Adipose tissue (tissue), 3 donors: ENCODE measurements around the gene GPSM1. TPM values are rescaled to one million over a fixed set of nuclear protein-coding genes. Genes with fewer than 3 reads are reported as not detected.

ENCODE experiments used
- H3K27ac ChIP-seq: one replicate; pipeline ENCODE4 v1.5.1; 2013; ENCODE audit warnings: low read depth, low read length
- WGBS, 3 donors: extraction: QIAGEN DNeasy Blood & Tissue Kit; methylation state at CpG; one replicate each; pipeline ENCODE4 v1.1.7; 2013; 5-methylcytosine and 5-hydroxymethylcytosine counted together
- polyA plus RNA-seq, 3 donors: library from polyadenylated mRNA; stranded (reverse); fragments of 200-250 nt; gene quantifications; one replicate each; pipeline ENCODE4 v1.2.3, GENCODE V29; 2013
- donor health status: healthy with polysubstance abuse.
- donor health status: Bipolar disorder and iron deficiency.
- donor health status: healthy.

Gene GPSM1, protein sequence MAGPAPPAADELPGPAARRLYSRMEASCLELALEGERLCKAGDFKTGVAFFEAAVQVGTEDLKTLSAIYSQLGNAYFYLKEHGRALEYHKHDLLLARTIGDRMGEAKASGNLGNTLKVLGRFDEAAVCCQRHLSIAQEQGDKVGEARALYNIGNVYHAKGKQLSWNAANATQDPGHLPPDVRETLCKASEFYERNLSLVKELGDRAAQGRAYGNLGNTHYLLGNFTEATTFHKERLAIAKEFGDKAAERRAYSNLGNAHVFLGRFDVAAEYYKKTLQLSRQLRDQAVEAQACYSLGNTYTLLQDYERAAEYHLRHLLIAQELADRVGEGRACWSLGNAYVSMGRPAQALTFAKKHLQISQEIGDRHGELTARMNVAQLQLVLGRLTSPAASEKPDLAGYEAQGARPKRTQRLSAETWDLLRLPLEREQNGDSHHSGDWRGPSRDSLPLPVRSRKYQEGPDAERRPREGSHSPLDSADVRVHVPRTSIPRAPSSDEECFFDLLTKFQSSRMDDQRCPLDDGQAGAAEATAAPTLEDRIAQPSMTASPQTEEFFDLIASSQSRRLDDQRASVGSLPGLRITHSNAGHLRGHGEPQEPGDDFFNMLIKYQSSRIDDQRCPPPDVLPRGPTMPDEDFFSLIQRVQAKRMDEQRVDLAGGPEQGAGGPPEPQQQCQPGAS
- 10 to 100 TPM in 2 of 3 donors, 1 to 10 TPM in 1; 5.8 to 14.9 (median 11.0) TPM for polyA plus RNA-seq

DNA sequence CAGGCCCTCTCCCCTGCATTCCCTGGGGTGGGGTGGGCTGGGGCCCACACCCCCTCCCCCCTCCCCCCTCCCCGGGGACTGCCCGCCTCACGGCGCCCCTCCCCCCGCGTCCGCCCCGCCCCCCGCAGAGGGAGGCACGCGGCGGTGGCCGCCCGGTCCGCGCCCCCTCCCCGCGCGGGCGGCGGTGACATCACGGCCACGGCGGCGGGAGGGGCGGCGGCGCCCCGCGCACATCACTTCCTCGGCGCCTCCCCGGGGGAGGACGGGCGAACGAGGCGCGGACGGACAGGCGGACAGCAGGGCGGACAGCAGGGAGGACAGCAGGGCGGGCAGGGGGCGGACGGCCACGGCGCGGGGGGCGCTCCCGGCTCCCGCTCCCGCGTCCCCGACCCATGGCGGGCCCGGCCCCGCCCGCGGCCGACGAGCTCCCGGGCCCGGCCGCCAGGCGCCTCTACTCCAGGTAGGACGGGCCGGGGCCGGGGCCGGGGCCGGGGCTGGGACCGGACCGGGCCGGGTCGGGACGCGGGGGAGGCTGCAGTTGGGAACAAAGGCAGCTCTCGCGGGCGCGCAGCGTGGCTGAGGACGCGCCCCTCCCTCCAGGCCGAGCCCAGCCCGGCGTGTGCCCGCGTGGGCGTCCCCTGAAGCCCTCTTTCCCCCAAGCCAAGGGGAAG is at the start of gene GPSM1:
Gene GPSM1 (plus strand): TSS at position 236 of the 671 bp plus-strand sequence. CDS start 157 bp downstream, at position 393.
- WGBS, 3 donors, result 0 to 1% (median 1%) methylated on average over 12 to 79 of the region's 88 CpGs

DNA sequence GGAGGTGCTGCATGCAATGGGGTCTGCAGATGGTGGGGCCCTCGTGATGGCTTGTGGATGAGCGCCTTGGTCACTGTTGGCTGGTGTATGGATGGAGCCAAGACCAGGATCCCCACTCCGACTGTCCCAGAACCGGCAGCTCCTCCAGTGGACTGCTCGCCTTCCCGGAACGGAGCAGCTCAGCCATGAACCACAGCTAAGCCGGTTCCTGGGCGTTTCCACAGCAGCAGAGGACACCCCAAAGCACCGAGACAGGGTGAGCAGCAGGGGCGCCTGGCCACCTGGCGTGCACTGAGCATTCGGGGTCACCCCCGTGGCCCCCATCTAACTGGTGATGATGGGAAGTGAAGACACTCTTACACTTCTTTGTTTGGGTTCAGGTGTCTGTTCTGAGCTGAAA is 49.6 kb upstream of the GPSM1 start:
- H3K27ac ChIP-seq, result no peak overlapping the region
- 87 to 90% (median 88%) methylated on average over 14 of the region's 14 CpGs for WGBS, 3 donors

More for the DNA sequence above, at the start of gene GPSM1:
- H3K27ac ChIP-seq, result no peak within 1 kb of the TSS

DNA sequence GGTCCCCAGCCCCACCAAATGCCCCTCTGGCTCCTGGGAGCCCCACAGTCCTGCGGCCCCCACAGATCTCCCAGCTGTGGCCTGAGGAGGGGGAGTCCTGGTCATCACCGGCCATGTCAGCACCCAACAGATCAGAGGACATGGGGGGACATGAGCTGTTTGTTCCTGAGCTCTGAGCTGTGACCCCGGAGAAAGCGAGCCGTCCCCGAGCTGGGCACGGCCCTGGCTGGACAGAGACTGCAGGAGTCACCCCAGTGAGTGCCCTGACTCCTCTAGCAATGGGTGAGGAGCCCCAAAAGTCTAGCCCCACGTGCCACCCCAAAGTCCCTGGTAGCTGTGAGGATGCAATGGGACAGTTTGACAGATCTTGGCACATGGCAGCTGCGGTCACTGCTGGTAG is 49.1 kb upstream of the GPSM1 start:
- H3K27ac ChIP-seq, result no peak overlapping the region
- WGBS, 3 donors, result 85 to 90% (median 90%) methylated on average over 9 of the region's 9 CpGs

DNA sequence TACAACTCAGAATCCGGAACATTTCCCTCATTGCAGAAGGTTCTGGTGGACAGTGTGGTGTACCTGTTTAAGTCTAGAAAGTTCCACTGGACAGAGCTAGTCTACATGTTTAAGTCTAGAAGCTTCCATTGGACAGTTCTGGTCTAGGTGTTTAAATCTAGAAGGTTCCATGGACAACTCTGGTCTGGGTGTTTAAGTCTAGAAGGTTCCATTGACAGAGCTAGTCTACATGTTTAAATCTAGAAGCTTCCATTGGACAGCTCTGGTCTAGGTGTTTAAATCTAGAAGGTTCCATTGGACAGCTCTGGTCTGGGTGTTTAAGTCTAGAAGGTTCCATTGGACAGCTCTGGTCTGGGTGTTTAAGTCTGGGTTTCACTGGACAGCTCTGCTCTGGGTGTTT is 48.4 kb upstream of the GPSM1 start:
- 91 to 100% (median 92%) methylated on average over 1 of the region's 1 CpG for WGBS, 3 donors

DNA sequence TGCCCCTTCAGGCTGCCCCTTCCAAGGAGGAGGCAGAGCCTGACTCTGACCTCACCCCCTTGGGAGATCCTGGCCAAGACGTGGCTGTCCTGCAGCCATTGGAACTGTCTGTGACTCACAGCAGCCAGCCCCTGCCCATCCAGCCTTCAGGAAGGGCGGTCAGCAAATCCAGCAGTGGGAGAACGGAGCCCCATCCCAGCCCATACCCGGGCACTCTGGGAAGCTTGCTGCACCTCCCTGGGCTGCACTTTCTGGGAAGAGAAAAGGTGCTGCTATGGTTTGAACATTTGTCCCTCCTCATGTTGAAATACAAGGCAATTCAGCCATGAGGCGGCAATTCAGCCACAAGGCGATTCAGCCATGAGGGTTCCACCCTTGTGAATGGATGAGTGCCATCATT is 47.9 kb upstream of the GPSM1 start:
- H3K27ac ChIP-seq, result no peak overlapping the region
- WGBS, 3 donors, result 86 to 92% (median 88%) methylated on average over 6 of the region's 6 CpGs

More for the DNA sequence above, 48.4 kb upstream of the GPSM1 start:
- H3K27ac ChIP-seq, result no peak overlapping the region

DNA sequence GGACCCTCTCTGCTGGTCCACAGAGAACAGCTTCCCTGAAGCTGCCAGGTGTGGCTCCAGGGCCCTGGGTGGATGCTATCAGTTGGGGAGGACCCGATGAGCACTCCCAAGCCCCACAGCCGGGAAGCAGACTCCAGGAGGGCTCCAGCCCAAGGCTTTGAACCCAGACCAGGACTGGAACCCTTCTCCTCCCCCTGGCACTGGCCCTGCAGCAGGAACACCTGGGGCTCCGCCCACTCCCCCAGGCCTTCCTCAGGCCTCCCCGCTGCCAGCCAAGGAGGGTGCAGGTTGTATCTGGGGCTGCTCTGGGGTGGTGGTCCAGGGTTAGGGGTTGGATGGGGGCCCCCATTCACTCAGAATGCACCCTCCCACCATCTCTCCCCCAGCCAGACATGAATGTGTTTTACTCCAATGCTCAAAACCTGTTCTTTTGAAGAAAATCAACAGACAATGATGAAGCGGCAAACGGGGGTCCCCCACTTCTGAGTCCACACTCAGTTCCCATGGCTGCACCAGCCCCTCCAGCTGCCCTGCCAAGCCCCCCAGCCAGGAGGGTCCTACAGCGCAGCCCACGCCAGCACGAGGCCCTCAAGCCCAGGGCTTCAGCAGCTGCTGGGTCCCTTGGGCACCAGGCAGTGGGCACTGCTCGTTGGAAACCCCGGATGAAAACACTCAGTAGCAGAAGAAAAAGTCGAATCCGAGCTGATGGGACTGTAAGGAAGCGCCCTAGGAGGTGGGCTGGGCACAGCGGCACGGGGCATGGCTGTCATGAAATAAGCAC is 46.6 kb upstream of the GPSM1 start:
- 86 to 90% (median 87%) methylated on average over 16 of the region's 16 CpGs for WGBS, 3 donors
- H3K27ac ChIP-seq, result no peak overlapping the region

DNA sequence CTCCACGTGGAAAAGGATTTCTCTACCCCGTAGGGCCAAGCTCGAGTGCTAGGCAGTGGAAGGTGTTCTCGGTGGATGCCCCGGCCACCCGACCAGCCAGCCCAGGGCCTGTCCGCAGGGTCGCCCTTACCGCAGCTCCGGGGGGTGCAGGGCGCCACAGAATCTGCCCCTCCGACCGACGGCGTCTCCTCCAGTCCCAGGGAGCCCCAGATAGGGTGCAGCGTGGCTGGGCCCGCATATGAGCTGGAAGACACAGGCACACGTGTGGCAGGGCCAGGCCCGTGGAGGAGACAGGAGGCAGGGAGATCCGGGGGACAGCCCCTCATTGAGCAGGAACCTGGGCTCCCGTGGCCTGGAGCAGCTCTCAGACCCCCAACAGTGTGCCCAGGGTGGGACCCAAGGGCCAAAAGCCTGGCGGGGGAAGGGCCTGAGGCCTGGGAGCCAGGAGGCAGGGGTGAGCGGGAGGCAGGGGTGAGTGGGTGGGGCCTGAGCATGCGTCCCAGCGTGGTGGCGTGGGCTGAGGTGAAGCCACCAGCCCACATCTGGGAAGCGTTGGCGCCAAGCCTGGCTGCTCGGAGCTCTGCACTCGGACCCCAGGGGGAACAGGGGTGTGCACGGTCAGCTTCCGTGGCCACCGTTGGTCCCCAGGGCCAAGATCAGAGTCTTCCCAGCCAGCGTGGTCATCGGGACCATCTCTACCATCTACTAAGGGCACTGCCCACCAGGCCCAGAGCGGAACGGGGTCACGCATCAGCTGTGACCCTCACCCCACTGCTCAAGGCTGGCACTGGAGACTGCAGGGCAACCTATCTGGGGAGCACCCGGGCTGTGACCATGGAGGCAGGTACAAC is 45.7 kb upstream of the GPSM1 start:
- H3K27ac ChIP-seq, result no peak overlapping the region
- 86 to 94% (median 86%) methylated on average over 37 to 39 of the region's 39 CpGs for WGBS, 3 donors

DNA sequence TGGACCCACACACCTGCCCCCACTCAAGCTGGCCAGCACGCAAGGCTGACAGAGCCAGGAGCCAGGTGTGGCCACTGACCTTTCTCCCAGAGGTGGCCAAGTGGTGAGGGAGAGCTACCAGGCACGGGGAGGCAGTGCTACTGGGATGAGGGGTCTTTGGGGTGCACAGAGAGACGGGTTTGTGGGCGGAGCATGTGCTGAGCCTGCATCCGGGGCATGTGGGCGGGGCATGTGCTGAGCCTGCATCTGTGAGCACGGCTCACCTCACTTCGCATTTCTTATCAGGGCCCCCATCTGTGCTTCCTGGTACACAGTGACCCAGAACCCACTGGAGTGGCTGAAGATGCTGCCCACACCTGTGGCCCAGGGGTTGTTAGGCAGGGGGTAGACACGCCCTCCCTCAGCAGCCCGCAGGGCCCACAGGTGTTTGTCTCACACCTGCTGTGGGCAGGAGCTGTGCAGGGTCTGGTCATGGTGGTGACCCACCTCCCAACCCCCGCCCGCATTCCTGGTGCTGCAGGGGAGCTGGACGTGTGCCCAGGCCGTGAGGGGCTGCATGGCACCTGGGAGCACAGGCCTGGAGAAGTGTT is 45.0 kb upstream of the GPSM1 start:
- 43 to 55% (median 52%) methylated on average over 14 of the region's 14 CpGs for WGBS, 3 donors
- H3K27ac ChIP-seq, result no peak overlapping the region

DNA sequence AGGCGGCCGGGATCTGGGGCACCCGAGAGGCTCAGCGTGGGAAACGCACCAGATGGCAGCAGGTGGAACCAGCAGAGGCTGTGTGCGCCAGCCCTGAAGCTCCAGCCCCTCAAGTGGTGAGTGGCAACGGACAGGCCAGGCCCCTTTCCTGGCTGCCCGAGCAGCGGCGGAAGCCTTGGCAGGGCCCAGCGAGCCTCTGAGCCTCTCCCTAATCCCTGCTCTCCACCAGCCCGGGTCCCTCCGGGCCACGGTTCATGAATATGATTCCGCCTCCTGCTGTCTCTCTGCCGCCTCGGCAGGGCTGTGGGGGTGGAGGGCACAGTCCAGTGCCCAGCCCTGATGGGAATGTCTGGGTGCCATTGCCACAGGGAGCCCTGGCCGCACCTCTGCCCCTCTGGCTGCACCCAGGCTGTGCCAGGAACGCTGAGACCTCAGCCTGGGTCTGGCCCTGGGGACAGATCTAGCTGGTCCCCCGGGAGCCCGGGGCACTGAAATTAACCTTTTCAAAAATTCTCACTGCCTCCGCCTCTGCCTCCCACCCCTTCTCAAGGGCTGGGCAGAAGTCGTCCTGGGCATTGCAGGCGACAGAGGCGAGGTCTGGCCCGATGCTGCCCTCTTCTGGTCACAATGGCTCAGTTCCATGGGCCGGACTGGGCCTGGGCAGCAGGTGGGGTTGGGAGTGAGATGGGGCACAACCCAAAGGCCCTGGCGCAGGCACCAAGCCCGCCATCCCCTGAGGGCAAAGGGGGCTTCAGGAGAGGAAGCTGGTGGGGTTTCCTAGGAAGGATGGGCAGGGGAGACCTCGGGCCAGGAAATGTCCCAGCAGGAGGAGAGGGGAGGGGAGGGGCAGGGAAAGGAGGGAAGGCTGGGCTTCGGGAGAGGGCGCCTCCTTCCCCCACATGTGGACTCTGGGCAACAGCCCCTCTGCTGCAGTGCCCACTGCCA is 43.8 kb upstream of the GPSM1 start:
- H3K27ac ChIP-seq, result no peak overlapping the region
- WGBS, 3 donors, result 15 to 22% (median 17%) methylated on average over 31 of the region's 32 CpGs

DNA sequence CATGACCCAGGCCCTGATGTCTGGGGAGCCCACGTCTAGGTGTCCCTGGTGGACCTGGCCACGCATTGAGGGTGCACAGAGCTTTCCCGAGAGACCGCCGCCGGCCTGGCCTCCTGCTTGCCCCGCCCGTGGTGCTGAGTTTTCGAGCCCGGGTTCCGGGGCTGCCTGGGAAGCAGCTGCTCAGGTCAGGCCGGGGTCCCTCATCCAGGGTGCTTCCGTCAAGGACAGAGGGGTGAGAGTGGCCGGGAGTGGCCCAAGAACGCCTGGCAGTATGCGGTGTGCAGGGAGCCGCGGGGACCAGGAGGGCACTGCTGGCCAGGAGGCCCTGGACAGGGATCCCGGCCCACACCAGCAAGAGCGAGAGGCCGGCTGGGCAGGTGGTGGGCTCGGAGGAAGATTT is 43.0 kb upstream of the GPSM1 start:
- whole genome bisulfite sequencing, 3 donors, result 66 to 73% (median 68%) methylated on average over 19 to 22 of the region's 22 CpGs
- no peak overlapping the region for H3K27ac ChIP-seq

DNA sequence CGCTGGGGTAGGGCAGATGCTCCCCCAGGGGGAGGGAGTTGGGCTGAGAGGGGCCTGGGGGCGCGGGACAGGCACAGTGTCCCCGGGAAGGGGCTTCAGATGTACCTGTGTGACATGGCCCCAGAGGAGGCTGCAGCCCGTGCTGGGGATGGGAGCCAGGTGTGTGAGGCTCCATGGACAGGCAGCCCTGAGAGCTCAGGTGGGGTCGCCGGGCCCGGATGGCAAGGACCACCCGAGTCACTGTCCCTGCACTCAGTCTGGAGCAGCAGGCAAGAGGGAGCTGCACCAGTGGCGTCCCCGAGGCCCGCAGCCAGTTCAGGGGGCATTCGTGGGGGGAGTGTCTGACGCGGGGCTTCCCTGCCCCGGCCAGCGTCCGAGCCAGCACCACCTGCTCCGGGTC is 42.4 kb upstream of the GPSM1 start:
- WGBS, 3 donors, result 81 to 87% (median 83%) methylated on average over 19 of the region's 19 CpGs

DNA sequence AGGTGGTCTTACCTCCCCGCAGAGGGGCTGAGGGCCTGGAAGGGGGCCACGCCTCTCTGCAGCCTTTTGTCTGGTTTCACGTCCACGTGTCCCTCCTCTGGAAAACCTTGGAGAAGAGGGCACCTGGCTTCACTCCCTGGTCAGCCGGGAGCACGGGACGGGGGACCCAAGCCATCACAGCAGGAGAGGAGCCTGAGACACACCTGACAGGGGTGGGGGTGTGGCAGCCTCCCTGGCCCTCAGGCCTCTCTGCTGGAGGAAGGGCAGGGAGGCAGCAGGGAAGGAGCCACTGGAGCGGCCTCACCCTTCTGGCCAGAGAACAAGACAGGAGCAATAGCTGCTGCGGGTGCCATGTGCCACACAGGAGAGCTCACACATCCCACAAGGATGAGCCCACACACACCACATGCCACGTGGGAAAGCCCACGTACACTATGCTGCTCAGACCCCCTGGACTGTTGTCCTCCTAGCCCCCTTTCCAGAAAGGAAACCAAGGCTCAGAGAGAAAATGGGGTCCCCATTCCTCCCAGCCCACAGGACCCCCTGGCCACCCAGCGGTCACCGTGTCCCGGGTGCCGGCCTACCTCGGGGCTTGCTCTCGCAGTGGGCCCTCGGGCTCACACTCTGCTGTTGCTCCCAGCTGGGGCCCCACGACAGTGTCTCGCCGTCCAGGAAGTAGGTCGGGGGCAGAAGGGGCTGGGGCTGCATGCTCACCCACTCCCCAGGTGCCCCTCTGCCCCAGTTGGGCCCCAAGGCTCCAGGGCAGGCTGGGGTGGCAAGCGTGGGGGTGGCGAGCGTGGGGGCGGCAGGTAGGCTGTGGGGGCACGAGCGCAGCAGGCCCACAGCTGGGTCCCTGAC is 41.6 kb upstream of the GPSM1 start:
- 77 to 83% (median 78%) methylated on average over 26 to 28 of the region's 28 CpGs for WGBS, 3 donors

More for the DNA sequence above, 42.4 kb upstream of the GPSM1 start:
- H3K27ac ChIP-seq, result no peak overlapping the region

DNA sequence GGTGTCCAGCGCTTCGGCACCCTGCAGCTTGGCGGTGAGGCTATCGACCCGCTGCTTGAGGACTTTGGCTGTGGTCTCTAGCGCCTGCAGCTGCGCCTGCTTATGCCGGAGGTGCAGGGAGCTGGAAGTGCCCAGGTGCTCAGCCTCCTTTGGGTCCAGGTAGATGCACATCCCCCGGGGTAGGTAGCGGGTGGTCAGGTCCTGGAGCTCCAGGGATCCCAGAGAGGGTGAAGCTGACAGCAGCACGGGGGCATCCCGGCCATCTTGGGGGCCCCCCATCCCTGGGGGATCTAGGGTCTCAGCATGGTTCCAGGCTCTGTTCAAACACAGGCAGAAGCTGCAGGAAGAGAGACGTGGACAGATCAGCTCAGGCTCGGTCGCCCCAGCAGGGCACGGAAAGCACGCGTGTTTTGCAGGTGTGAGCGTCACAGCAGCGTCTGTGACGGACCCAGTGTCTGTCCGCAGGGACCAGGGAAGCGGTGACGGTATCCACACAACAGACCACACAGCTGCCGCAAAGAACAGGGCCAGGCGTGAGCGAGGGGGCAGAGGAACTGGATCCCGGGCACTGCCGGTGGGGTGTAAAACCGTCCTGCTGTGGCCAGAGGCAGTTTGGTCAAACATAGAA is 40.9 kb upstream of the GPSM1 start:
- WGBS, 3 donors, result 82 to 87% (median 87%) methylated on average over 30 of the region's 30 CpGs
- no peak overlapping the region for H3K27ac ChIP-seq

More for the DNA sequence above, 41.6 kb upstream of the GPSM1 start:
- no peak overlapping the region for H3K27ac ChIP-seq

DNA sequence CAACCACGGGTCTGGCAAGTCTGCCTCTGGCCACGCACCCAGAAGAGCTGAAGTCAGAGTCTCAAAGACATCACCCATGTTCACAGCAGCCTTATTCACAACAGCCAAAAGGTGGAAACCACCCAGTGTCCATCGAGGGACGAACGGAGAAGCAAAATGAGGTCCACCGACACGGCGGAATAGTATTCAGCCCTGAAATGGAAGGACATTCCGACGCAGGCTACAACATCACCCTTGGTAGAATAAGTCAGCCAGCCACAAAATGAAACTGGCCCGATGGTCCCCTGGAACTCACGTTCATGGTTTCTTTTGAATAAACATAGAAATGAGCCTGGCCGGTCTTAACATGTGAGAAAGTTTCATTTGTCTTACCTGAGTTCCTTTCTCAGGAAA is 40.4 kb upstream of the GPSM1 start:
- H3K27ac ChIP-seq, result no peak overlapping the region
- 86 to 93% (median 92%) methylated on average over 13 of the region's 13 CpGs for WGBS, 3 donors
